Activated CD4-positive, alpha-beta T cell treated with anti-CD3 and anti-CD28 coated beads for 36 hours (primary cell): ENCODE measurements around the gene SLC25A19. TPM values are rescaled to one million over a fixed set of nuclear protein-coding genes. Genes with fewer than 3 reads are reported as not detected.

Source experiments
- ATAC-seq: fragments of 200-7000 bp; cut with Tn5 transposase; one replicate; pipeline ENCODE4 v1.10.0; 2021; ENCODE audit warnings: mild to moderate bottlenecking, moderate library complexity
- CTCF ChIA-PET: fragments of 350-600 bp; sonication (Branson Sonifier 250); formaldehyde crosslinking; loops from one replicate; lab custom pipeline; 2021; ENCODE audit warnings: antibody characterized with exemption; lab: Charles Lee
- POLR2A ChIA-PET: fragments of 350-600 bp; sonication (Branson Sonifier 250); formaldehyde crosslinking; loops from one replicate; lab custom pipeline; 2021; ENCODE audit warnings: antibody characterized with exemption, inconsistent platforms; lab: Charles Lee
- DNase-seq: peaks from one replicate; pipeline ENCODE4 v3.0.0-alpha.2; 2020
- H3K27ac Mint-ChIP-seq: one replicate; pipeline ENCODE4 v1.8.0; 2021; ENCODE audit warnings: mixed read lengths
- H3K27me3 Mint-ChIP-seq: one replicate; pipeline ENCODE4 v1.8.0; 2021; ENCODE audit warnings: mixed read lengths
- H3K36me3 Mint-ChIP-seq: one replicate; pipeline ENCODE4 v1.8.0; 2021; ENCODE audit warnings: low read depth, mixed read lengths
- H3K4me1 Mint-ChIP-seq: one replicate; pipeline ENCODE4 v1.8.0; 2021; ENCODE audit warnings: mixed read lengths
- H3K4me3 Mint-ChIP-seq: one replicate; pipeline ENCODE4 v1.8.0; 2021; ENCODE audit warnings: mild to moderate bottlenecking, moderate library complexity, mixed read lengths
- H3K9me3 Mint-ChIP-seq: one replicate; pipeline ENCODE4 v1.8.0; 2021; ENCODE audit warnings: low read depth, mixed read lengths
- intact Hi-C, 2 experiments: fragments of 100-400 bp; cut with DNase I in 1 of 2; cut with micrococcal nuclease in 1 of 2; formaldehyde crosslinking; loops; one replicate each; pipeline versions ENCODE4 v1.14.2 to v1.15.1; 2022 to 2024; cut with DNase I, micrococcal nuclease
- total RNA-seq, 2 experiments: library from RNA; stranded (reverse); gene quantifications; one replicate each; pipeline ENCODE4 v1.2.3, GENCODE V29; 2021

SLC25A19 gene
- total RNA-seq, 2 experiments from 2014 or later, result 67.8 to 79.7 TPM

DNA sequence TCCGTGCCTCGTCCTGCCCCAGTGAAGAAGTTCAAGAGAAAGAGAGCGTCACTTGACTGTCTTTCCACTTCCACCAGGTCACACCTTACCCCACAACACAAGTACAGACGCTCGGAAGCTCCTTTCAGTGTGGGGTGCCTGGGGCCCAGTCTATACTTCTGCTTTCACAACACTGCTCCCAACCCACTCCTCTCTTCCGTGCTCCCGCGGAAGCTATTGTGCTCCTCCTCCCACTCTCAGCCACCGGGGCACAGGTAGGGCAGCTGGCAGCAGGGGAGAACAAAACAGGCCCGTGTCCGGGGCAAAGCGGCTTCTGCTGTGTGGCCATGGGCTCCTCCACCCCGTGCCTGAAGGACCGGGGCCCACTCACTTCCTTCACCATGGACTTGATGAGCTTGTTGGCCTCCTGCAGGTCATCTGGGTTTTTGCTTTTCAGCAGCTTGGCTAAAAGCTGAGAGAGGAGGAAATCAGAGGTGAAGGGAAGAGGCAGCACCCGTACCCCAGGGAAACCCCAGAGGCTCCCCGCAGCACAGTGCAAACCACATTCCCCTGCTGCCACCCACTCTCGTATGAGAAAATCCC is 46.7 kb downstream of the SLC25A19 start:
- H3K9me3 Mint-ChIP-seq, result no peaks in the 10 kb centered on the region
- H3K4me3 Mint-ChIP-seq, result no peak overlapping the region
- peaks cover 63% of the 10 kb centered on the region for H3K4me1 Mint-ChIP-seq
- ATAC-seq (peak; percentile 12), DNase-seq (peak; percentile 52)
- H3K27ac Mint-ChIP-seq, result peak overlapping the region; percentile 69
- H3K27me3 Mint-ChIP-seq, result no peaks in the 10 kb centered on the region
- ChIA-PET CTCF (interaction anchor here (1.1 to 5.8 kb wide), 7 partner anchors 19 to 128 kb away, joined by 3 to 60 read pairs (median 6); partner anchors contain the start of genes GGA3, MIF4GD, MRPS7 and NUP85), POLR2A (interaction anchor here (3.4 kb wide), 1 partner anchor 18 kb away, joined by 14 read pairs; the partner anchor contains the start of genes GGA3 and MRPS7)
- H3K36me3 Mint-ChIP-seq, result peaks cover 62% of the 10 kb centered on the region
- intact Hi-C loops, result no loop called here

DNA sequence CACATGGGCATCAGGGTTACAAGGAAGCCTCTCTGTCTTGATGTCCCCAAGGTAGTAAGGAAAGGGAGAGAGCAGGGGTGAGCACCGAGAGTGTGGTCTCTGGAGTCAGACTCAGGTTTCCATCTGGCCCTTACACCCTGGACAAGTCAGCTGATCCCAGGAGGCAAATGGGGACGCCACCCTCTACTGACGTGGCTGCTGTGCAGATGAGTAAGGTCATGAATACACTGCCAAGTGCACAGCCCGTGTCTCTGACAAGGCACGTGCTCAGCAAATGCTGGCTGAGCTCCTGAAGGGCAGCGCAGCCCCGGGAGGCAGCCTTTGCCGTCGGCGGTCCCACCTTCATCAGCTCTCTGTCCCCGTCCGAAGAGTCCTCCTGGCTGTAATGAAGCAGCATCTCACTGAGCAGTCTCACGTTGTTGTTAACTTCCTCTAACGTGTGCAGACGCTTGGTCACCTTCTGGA is 47.2 kb downstream of the SLC25A19 start:
- Mint-ChIP-seq H3K27me3 (no peaks in the 10 kb centered on the region), H3K36me3 (peaks cover 61% of the 10 kb centered on the region), H3K4me1 (peaks cover 60% of the 10 kb centered on the region), H3K9me3 (no peaks in the 10 kb centered on the region), H3K4me3 (no peak overlapping the region), H3K27ac (peak overlapping the region; percentile 69)
- peak; percentile 47 for DNase-seq
- intact Hi-C loops, result loop anchor here in 1 of 2 experiments (2.0 kb wide), 1 partner anchor 171 kb away; no protein-coding TSS in a partner anchor
- ChIA-PET CTCF (interaction anchor here (0.6 to 5.8 kb wide), 9 partner anchors 6 to 170 kb away, joined by 3 to 60 read pairs (median 6); partner anchors contain the start of genes GGA3, MIF4GD, MRPS7 and NUP85), POLR2A (interaction anchor here (3.4 kb wide), 1 partner anchor 19 kb away, joined by 14 read pairs; the partner anchor contains the start of genes GGA3 and MRPS7)
- ATAC-seq, result peak; percentile 37

DNA sequence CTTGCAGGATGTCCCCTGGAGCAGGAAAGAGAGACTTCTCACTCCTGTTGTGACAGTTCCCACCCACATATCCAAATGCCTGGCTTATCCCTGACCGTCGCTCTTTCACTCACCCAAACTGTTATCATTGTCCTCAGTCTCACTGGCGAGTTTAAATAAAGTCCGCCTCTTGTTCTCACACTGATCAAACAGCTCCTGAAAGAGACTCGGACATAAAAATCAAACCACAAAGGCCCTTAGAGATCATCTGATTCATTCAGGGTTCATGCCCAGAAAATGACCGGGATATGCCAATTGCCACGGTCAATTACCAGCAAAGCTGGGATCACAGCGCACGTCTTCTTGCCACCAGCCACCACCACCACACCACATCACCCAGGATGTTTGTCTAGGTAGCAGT is 47.7 kb downstream of the SLC25A19 start:
- Mint-ChIP-seq H3K27ac (peak overlapping the region; percentile 69), H3K36me3 (peaks cover 62% of the 10 kb centered on the region), H3K9me3 (no peaks in the 10 kb centered on the region), H3K27me3 (no peaks in the 10 kb centered on the region), H3K4me1 (peaks cover 58% of the 10 kb centered on the region), H3K4me3 (no peak overlapping the region)
- intact Hi-C loops, result loop anchor here in 1 of 2 experiments (2.0 kb wide), 1 partner anchor 171 kb away; no protein-coding TSS in a partner anchor
- POLR2A ChIA-PET, result interaction anchor here (1.2 to 3.4 kb wide), 2 partner anchors 8 to 20 kb away, joined by 6 to 14 read pairs; partner anchors contain the start of genes GGA3 and MRPS7
- ATAC-seq (no peak), DNase-seq (no peak)
- CTCF ChIA-PET, result interaction anchor here (0.6 to 5.8 kb wide), 12 partner anchors 7 to 171 kb away, joined by 3 to 60 read pairs (median 6); partner anchors contain the start of genes GGA3, MIF4GD, MRPS7 and NUP85

DNA sequence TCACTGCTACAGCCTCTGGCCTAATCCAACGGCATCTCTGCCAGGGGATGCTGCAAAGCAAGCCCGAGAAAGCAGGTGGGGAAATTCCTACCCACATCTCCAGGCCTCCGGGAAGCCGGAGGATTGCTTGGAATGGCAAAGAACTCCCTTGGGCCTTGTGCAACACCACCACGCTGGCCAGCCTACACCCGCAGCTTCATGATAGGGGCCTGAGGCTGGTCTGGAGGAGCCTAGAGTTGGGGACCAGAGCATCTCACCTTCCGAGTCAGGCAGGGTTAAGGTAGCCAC is 48.1 kb downstream of the SLC25A19 start:
- DNase-seq (no peak), ATAC-seq (no peak)
- peak overlapping the region; percentile 69 for H3K27ac Mint-ChIP-seq
- peaks cover 58% of the 10 kb centered on the region for H3K4me1 Mint-ChIP-seq
- ChIA-PET CTCF (interaction anchor here (0.6 to 5.8 kb wide), 12 partner anchors 7 to 171 kb away, joined by 3 to 60 read pairs (median 6); partner anchors contain the start of genes GGA3, MIF4GD, MRPS7 and NUP85), POLR2A (interaction anchor here (1.2 to 3.4 kb wide), 3 partner anchors 8 to 29 kb away, joined by 6 to 14 read pairs (median 13); partner anchors contain the start of genes GGA3, MIF4GD and MRPS7)
- H3K36me3 Mint-ChIP-seq, result peaks cover 62% of the 10 kb centered on the region
- H3K27me3 Mint-ChIP-seq, result no peaks in the 10 kb centered on the region
- no peaks in the 10 kb centered on the region for H3K9me3 Mint-ChIP-seq
- no peak overlapping the region for H3K4me3 Mint-ChIP-seq
- intact Hi-C loops, result loop anchor here in 1 of 2 experiments (2.0 kb wide), 1 partner anchor 172 kb away; no protein-coding TSS in a partner anchor

DNA sequence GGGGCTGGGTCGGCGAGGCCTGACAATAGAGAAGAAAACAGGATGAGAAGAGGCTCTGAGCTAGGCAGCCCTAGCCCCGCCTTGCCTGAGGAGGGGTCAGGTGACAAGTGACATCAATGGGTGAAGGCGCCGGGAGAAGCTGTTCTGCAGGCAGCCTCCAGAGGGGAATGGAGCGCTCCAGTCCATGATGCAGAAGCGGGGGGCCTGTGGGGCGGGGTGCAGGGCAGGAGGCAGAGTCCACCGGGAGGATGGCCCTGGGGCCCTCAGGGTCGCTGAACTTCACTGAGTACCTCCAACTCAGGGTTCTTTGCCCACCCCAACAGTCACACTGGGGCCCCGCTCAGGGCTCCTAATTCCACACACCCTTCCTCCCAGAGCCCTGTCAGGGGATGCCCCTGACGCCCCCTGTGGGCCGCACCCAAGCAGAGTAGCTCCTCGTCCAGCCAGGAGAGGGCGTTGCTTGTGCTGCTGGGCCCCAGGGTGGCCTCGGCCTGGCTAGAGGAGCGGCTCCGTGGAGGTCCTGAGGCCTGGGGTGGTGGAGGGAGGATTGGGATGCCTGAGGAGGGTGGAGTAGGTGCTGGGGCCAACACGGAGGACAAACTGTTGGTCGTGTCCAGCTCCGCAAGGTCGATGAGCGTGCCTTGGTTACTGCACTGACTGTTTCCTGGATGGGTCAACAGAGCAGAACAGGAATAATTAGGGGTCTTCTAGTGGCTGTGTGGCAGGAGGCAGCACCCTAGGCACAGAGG is 48.7 kb downstream of the SLC25A19 start:
- no peak overlapping the region for H3K4me3 Mint-ChIP-seq
- intact Hi-C loops, result loop anchor here in 1 of 2 experiments (1.0 to 2.0 kb wide), 2 partner anchors 31 to 172 kb away; partner anchors contain the start of gene MIF4GD
- H3K4me1 Mint-ChIP-seq, result peaks cover 55% of the 10 kb centered on the region
- ChIA-PET POLR2A (interaction anchor here (0.6 to 3.4 kb wide), 6 partner anchors 9 to 599 kb away, joined by 3 to 14 read pairs (median 6); partner anchors contain the start of genes GGA3, MIF4GD, MRPS7 and SLC25A19), CTCF (interaction anchor here (0.6 to 5.8 kb wide), 25 partner anchors 8 to 465 kb away, joined by 3 to 60 read pairs (median 4); partner anchors contain the start of genes GGA3, GRB2, MIF4GD and MRPS7)
- H3K9me3 Mint-ChIP-seq, result no peaks in the 10 kb centered on the region
- DNase-seq, result peak; percentile 73
- H3K36me3 Mint-ChIP-seq, result peaks cover 58% of the 10 kb centered on the region
- peak overlapping the region; percentile 69 for H3K27ac Mint-ChIP-seq
- no peaks in the 10 kb centered on the region for H3K27me3 Mint-ChIP-seq
- ATAC-seq, result peak; percentile 48

DNA sequence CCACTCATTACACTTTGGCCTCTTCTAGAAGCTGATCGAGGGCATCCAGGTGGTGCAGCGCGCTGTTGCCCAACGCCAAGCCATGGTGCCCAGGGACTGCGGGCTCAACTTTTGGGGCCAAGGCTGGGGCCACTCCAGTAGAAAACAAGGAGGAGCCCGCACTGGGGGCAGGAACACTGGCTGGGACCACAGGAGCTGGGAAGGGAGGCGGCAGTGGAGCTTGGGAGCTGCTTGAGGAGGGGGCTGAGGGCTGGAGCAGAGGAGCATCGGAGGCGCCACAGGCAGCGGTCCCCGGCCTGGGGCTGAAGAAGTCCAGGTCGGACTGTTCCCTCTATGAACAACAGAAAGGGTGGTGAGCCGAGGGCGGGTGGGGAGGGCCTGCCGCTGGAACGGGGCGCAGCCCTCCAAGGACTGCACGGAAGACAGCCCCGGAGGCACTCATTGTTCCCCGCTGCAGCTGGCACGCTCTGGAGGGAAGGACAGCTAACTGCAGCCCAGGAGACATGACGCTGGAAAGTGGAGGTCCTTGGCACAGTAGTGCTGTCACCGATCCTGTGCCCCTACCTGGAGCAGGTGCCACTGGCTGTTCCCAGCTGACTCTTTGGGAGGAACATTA is 49.3 kb downstream of the SLC25A19 start:
- no peak for DNase-seq
- peak overlapping the region; percentile 19 for H3K27ac Mint-ChIP-seq
- ChIA-PET POLR2A (interaction anchor here (0.6 to 3.4 kb wide), 6 partner anchors 10 to 599 kb away, joined by 3 to 14 read pairs (median 6); partner anchors contain the start of genes GGA3, MIF4GD, MRPS7 and SLC25A19), CTCF (interaction anchor here (0.6 to 5.8 kb wide), 27 partner anchors 9 to 464 kb away, joined by 3 to 60 read pairs (median 3); partner anchors contain the start of genes GGA3, GRB2, MIF4GD and MRPS7)
- H3K4me3 Mint-ChIP-seq, result no peak overlapping the region
- ATAC-seq, result no peak
- intact Hi-C loops, result loop anchor here (1.0 to 5.0 kb wide), 3 partner anchors 31 to 173 kb away; partner anchors contain the start of gene MIF4GD (in 2 of the 2)
- no peaks in the 10 kb centered on the region for H3K27me3 Mint-ChIP-seq
- H3K9me3 Mint-ChIP-seq, result no peaks in the 10 kb centered on the region
- peaks cover 62% of the 10 kb centered on the region for H3K36me3 Mint-ChIP-seq
- peaks cover 48% of the 10 kb centered on the region for H3K4me1 Mint-ChIP-seq

DNA sequence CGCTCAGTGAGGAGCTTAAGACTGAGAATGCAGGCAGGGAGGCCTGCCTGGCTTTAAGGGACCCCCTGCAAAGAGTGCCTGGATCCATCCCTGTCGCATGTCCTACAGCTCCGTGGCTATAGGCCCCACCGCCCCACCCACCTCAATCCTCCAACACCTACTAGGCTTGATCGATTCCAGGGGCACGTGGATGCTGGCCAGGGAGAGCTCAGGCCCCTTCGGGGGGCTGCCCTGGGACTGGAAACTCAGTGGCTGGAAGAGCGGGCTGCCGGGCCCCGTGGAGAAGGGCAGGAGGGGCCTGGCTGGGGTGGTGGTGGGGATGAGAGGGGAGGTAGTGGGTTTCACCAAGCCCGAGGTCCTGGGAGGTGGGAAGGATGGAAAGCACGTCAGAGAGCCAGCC is 50.0 kb downstream of the SLC25A19 start:
- Mint-ChIP-seq H3K27me3 (no peaks in the 10 kb centered on the region), H3K9me3 (no peaks in the 10 kb centered on the region), H3K4me3 (no peak overlapping the region), H3K36me3 (peaks cover 60% of the 10 kb centered on the region), H3K4me1 (peaks cover 42% of the 10 kb centered on the region), H3K27ac (peak overlapping the region; percentile 87)
- ChIA-PET POLR2A (interaction anchor here (2.4 kb wide), 1 partner anchor 31 kb away, joined by 13 read pairs; the partner anchor contains the start of gene MIF4GD), CTCF (interaction anchor here (0.7 to 5.8 kb wide), 14 partner anchors 9 to 174 kb away, joined by 3 to 60 read pairs (median 6); partner anchors contain the start of genes GGA3, MIF4GD, MRPS7 and SLC25A19)
- intact Hi-C loops, result loop anchor here in 1 of 2 experiments (5.0 kb wide), 1 partner anchor 33 kb away; the partner anchor contains the start of gene MIF4GD
- DNase-seq (no peak), ATAC-seq (no peak)

DNA sequence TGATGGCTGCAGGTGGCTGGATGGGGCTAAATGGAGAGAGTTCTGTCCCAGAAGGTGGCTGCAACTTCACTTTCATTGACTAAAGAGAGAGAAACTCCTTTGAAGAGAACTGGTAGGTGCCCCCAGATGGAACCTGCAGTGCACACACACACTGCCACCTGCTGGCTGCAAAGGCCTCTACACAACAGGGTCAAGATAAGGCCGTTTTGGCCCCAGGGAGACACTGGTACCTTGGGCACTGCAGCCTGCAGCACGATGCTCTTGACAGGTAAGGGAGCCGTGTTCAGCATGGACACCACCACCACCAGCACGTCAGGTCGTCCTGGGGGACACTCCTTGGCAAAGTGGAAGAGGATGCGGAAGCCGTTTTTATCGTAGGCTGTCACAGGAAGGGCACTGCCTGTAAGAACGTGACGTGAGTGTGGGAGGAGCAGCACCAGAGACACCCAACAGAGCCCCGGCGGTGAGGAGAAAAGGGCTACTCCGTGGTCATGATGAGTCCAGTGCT is 50.5 kb downstream of the SLC25A19 start:
- POLR2A ChIA-PET, result interaction anchor here (2.4 kb wide), 1 partner anchor 32 kb away, joined by 13 read pairs; the partner anchor contains the start of gene MIF4GD

DNA sequence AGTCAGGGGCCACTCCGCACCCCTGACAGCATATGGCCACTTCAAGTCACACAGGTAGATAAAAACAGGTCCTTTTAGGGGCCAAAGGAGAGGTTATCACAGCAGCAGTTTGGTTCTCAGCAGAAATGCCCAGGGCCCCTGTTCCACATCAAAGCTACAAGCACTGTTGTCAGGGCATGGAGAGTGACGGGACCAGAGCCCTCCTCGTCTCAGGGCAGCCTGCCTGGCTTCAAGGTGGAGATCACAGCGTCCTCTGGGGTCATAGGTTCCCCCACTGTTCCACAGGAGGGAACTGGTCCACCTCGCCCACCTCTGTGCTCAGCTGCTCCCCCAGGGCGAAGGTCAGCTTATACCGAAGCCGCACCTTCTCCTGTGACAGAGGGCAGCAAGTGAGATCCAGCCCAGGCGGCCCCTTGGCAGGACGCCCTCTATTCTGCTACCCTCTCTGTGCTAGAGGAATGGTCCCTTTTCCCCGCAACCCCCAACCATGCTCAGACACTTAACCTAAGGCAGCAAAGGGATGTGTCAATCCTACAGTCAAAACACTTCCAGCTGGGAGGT is 51.1 kb downstream of the SLC25A19 start:
- ATAC-seq (no peak), DNase-seq (no peak)
- no peak overlapping the region for H3K4me3 Mint-ChIP-seq
- H3K36me3 Mint-ChIP-seq, result peaks cover 50% of the 10 kb centered on the region
- intact Hi-C loops, result loop anchor here (1.0 to 5.0 kb wide), 2 partner anchors 34 to 124 kb away; partner anchors contain the start of gene MIF4GD (in 1 of the 2)
- CTCF ChIA-PET, result interaction anchor here (1.3 to 5.7 kb wide), 6 partner anchors 9 to 175 kb away, joined by 3 to 50 read pairs (median 6); partner anchors contain the start of genes GGA3 and MRPS7
- no peaks in the 10 kb centered on the region for H3K27me3 Mint-ChIP-seq
- no peak overlapping the region for H3K27ac Mint-ChIP-seq
- H3K4me1 Mint-ChIP-seq, result peaks cover 31% of the 10 kb centered on the region
- POLR2A ChIA-PET, result interaction anchor here (0.9 to 1.5 kb wide), 2 partner anchors 23 to 33 kb away, joined by 5 read pairs; partner anchors contain the start of gene MIF4GD
- no peaks in the 10 kb centered on the region for H3K9me3 Mint-ChIP-seq

More for the DNA sequence above, 50.5 kb downstream of the SLC25A19 start:
- Mint-ChIP-seq H3K4me3 (no peak overlapping the region), H3K27ac (peak overlapping the region; percentile 87), H3K27me3 (no peaks in the 10 kb centered on the region), H3K4me1 (peaks cover 37% of the 10 kb centered on the region), H3K36me3 (peaks cover 55% of the 10 kb centered on the region), H3K9me3 (no peaks in the 10 kb centered on the region)
- intact Hi-C loops, result loop anchor here (1.0 to 5.0 kb wide), 2 partner anchors 34 to 124 kb away; partner anchors contain the start of gene MIF4GD (in 1 of the 2)
- CTCF ChIA-PET, result interaction anchor here (0.7 to 5.8 kb wide), 12 partner anchors 10 to 174 kb away, joined by 3 to 60 read pairs (median 6); partner anchors contain the start of genes GGA3, MIF4GD and MRPS7
- DNase-seq, result peak; percentile 79
- ATAC-seq, result peak; percentile 71
